ENCODE measurements around the gene PCDH7. TPM values are rescaled to one million over a fixed set of nuclear protein-coding genes. Genes with fewer than 3 reads are reported as not detected.

The PCDH7 gene
- polyA plus RNA-seq, 1 of the 3 experiments (the other 2 are of a cell fraction), result 0.48 TPM

DNA sequence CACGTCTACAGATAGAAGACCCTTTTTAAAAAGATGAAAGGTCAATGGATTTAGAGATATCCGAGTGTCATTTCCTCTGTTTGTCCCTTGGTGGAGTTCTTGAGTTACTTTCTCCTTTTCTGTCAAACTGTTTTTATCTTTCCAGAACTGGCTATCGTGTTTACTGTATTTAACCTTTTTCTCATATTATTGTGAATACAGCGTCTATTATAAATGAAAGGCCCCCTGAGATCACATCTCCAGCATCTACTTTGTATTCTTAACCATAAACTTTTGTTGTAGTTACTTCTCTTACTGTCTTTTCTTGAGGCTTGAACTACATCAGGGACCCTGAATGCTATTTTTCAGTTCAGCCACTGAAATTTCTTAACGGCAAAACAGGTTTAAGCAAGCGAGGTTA, 4.0 kb upstream of the PCDH7 start (continued):
- TF ChIP-seq, protein P1, sequence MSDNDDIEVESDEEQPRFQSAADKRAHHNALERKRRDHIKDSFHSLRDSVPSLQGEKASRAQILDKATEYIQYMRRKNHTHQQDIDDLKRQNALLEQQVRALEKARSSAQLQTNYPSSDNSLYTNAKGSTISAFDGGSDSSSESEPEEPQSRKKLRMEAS (IDR thresholded peaks at IDR 0.05; ENCODE audit: low read depth), result no peak
- TF ChIP-seq JUND (IDR thresholded peaks at IDR 0.05), result no peak
- peak; percentile 47 for TF ChIP-seq SMC3 (IDR thresholded peaks at IDR 0.05; ENCODE audit: low read depth, low read length)
- TF ChIP-seq MEF2A (IDR thresholded peaks at IDR 0.05; ENCODE audit: borderline replicate concordance, low read depth), result no peak

DNA sequence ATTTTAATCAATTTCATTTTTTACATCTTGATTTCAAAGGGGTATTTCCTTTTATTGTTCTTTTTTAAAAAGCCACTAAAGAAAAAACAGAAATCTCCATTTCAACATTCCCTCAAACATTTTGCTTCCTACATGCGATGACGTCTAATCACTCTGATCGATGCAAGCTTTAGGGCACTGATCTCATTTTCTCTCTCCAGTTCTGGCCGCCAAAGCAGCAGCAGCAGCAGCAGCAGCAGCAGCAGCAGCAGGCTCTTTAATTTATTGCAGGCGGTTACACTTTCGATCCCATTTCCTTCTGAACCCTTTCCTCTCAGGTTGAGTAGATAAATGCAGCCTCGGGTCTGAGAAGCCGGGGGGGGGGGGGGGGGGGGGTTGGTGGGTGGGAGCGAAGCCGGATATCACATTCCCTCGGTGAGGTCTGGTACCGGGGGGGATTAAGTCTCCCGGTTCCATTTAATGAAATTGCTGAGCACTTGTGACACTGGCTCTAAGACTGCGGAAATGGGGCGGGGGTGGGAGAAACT, 3.4 kb upstream of the PCDH7 start:
- H3K4me1 ChIP-seq (ENCODE audit: control insufficient read depth in 1 of 2, insufficient read depth in 2 of 2, low read depth in 1 of 2, low read length in 1 of 2), result peaks cover 0 to 37% of the 10 kb centered on the region in 2 experiments; a peak in 1 of 4 replicates
- peak overlapping the region in 1 of 2 experiments; percentile 28; a peak in 1 of 4 replicates for H3K27ac ChIP-seq (ENCODE audit: low read depth in 2 of 2, low read length in 1 of 2)
- CTCF ChIA-PET, result interaction anchor here (0.7 to 1.0 kb wide), 2 partner anchors 10 to 40 kb away, joined by 3 to 4 read pairs; no protein-coding TSS in a partner anchor
- under 1% methylated on average over 13 of the region's 15 CpGs for WGBS (ENCODE audit: low lambda C conversion rate)
- H3K9ac ChIP-seq, result no peak overlapping the region
- H3K36me3 ChIP-seq (replicated peaks in 1 of 2; ENCODE audit: control insufficient read depth in 1 of 2, insufficient read depth in 2 of 2, low read length in 1 of 2), result no peaks in the 10 kb centered on the region
- no peaks in the 10 kb centered on the region for H3K9me2 ChIP-seq
- TF ChIP-seq SIN3A (IDR thresholded peaks at IDR 0.05; ENCODE audit: borderline replicate concordance, low read depth, low read length), result no peak
- TF ChIP-seq NFIC (IDR thresholded peaks at IDR 0.05; ENCODE audit: borderline replicate concordance), result no peak
- no peak for TF ChIP-seq FOXJ3 (CRISPR knock-in tag; IDR thresholded peaks at IDR 0.05)
- TF ChIP-seq NRF1 (IDR thresholded peaks at IDR 0.05; ENCODE audit: low read depth, low read length), result no peak
- TF ChIP-seq EZH2phosphoT487 (IDR thresholded peaks at IDR 0.05; ENCODE audit: borderline replicate concordance, low read depth), result no peak
- TF ChIP-seq, protein P2, sequence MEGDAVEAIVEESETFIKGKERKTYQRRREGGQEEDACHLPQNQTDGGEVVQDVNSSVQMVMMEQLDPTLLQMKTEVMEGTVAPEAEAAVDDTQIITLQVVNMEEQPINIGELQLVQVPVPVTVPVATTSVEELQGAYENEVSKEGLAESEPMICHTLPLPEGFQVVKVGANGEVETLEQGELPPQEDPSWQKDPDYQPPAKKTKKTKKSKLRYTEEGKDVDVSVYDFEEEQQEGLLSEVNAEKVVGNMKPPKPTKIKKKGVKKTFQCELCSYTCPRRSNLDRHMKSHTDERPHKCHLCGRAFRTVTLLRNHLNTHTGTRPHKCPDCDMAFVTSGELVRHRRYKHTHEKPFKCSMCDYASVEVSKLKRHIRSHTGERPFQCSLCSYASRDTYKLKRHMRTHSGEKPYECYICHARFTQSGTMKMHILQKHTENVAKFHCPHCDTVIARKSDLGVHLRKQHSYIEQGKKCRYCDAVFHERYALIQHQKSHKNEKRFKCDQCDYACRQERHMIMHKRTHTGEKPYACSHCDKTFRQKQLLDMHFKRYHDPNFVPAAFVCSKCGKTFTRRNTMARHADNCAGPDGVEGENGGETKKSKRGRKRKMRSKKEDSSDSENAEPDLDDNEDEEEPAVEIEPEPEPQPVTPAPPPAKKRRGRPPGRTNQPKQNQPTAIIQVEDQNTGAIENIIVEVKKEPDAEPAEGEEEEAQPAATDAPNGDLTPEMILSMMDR (IDR thresholded peaks at IDR 0.05), result no peak
- no peak for TF ChIP-seq RCOR1 (IDR thresholded peaks at IDR 0.05; ENCODE audit: low read length)
- TF ChIP-seq GABPA (IDR thresholded peaks at IDR 0.05; ENCODE audit: low read depth), result no peak
- TF ChIP-seq FOXM1 (IDR thresholded peaks at IDR 0.05; ENCODE audit: low read depth), result no peak
- TF ChIP-seq YY1 (IDR thresholded peaks at IDR 0.05; ENCODE audit: low read depth), result no peak
- TF ChIP-seq, protein P3, sequence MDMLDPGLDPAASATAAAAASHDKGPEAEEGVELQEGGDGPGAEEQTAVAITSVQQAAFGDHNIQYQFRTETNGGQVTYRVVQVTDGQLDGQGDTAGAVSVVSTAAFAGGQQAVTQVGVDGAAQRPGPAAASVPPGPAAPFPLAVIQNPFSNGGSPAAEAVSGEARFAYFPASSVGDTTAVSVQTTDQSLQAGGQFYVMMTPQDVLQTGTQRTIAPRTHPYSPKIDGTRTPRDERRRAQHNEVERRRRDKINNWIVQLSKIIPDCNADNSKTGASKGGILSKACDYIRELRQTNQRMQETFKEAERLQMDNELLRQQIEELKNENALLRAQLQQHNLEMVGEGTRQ (IDR thresholded peaks at IDR 0.05; ENCODE audit: borderline replicate concordance, low read depth, low read length), result no peak
- TF ChIP-seq TAF1 (IDR thresholded peaks at IDR 0.05; ENCODE audit: borderline replicate concordance, low read depth, low read length), result no peak
- no peak for TF ChIP-seq MEF2A (IDR thresholded peaks at IDR 0.05; ENCODE audit: borderline replicate concordance, low read depth)
- TF ChIP-seq MXI1 (IDR thresholded peaks at IDR 0.05; ENCODE audit: low read depth, low read length), result no peak
- TF ChIP-seq EP300 (IDR thresholded peaks at IDR 0.05; ENCODE audit: borderline replicate concordance in 1 of 2, low read depth in 1 of 2, low read length in 1 of 2), result no peak
- TF ChIP-seq RAD21 (IDR thresholded peaks at IDR 0.05; ENCODE audit: low read length), result no peak
- H3F3A ChIP-seq (replicated peaks; ENCODE audit: insufficient read depth), result peaks cover 9% of the 10 kb centered on the region
- H3K4me2 ChIP-seq, result peak overlapping the region; percentile 91
- H3K27me3 ChIP-seq (ENCODE audit: insufficient read depth), result peaks cover 42% of the 10 kb centered on the region
- H4K20me1 ChIP-seq (ENCODE audit: insufficient read depth), result no peaks in the 10 kb centered on the region
- H3K4me3 ChIP-seq (ENCODE audit: low read depth in 2 of 2, low read length in 1 of 2), result peak overlapping the region; percentile 49 to 69
- no peaks in the 10 kb centered on the region for H3K9me3 ChIP-seq
- H2AFZ ChIP-seq (ENCODE audit: low read depth), result no peak overlapping the region
- POLR2A ChIA-PET, result no interaction called here
- DNase-seq, result no peak
- H3K79me2 ChIP-seq (ENCODE audit: insufficient read depth), result no peaks in the 10 kb centered on the region

Measured in SK-N-SH (cell line).